Measurements from ENCODE around the gene CDK11B. TPM values are rescaled to one million over a fixed set of nuclear protein-coding genes. Genes with fewer than 3 reads are reported as not detected.
A peak's percentile ranks its signal among the peaks of the same experiment; 100 is the strongest.

CDK11B gene
- total and polyA plus RNA-seq, 2 donors (not counting 1 experiment from before 2014, with no cell fraction given), result 14.1 to 36.3 TPM

DNA sequence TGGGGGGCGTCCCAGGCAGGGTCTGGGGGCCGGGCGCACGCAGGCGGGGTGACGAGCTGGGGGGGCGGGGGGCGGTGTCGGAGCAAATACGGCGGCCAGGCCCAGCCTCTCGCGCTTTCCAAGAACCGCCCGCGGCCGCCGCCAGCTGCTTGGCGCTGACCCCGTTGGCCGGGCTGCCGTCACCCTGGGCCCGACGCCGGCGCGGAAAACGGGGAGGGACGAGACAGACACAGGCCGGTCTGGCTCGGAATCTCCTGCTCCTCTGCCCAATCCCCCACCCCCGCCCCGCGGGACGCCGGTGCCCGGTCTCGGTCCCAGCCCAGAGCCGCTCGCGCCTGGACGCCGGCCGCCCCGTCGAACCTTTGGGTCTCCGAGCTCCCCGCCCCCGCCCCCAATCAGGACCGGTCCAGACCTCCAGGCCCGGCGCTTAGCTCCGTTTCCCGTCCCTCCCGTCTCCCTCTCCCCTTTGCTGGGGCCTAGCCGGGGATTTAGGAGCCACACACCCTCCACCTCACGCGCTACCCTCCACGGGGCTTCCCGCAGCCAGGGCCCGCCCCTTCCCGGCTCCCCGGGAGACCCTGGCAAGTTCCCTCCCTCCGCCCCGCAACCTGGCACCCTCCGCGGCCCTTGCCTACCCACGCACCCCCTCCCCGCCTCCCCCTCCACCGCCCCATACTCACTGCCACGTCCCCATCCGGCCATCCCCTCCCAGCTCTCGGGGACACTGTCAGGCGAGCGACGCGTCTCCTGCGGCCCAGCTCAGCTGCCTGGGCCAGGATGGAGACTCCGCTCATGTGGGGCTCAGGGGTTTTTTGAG is 27.6 kb downstream of the CDK11B start:
- peak overlapping the region in 2 of 5 experiments; percentile 35 to 43 for H3K4me3 ChIP-seq (ENCODE audit: control extremely low read depth in 1 of 5, extremely low read depth in 1 of 5, insufficient read depth in 1 of 5, low read depth in 2 of 5, low read length in 4 of 5)
- intact Hi-C loops (cut with micrococcal nuclease), result loop anchor here (2.0 kb wide), 1 partner anchor 16 kb away; the partner anchor contains the start of gene MIB2

More for the DNA sequence above, 27.6 kb downstream of the CDK11B start:
- peak overlapping the region; percentile 51 for H3K9ac ChIP-seq (ENCODE audit: low read length)
- peaks cover 4% of the 10 kb centered on the region for H3K4me1 Mint-ChIP-seq
- peak overlapping the region; percentile 92 for H3K4me2 ChIP-seq (replicated peaks; ENCODE audit: low read depth, low read length, poor library complexity, severe bottlenecking)
- H3K27ac Mint-ChIP-seq, result peak overlapping the region; percentile 61
- ATAC-seq (ENCODE audit: low read depth) (no peak), DNase-seq (peak; percentile 49)
- H3K4me1 ChIP-seq (ENCODE audit: control insufficient read depth in 2 of 2, insufficient read depth in 2 of 2, low read length in 2 of 2), result peaks cover 15 to 21% of the 10 kb centered on the region in 2 donors
- H3K9me3 Mint-ChIP-seq (ENCODE audit: insufficient read depth), result no peaks in the 10 kb centered on the region
- ChIA-PET CTCF (interaction anchor here (0.6 to 2.2 kb wide), 2 partner anchors 16 to 52 kb away, joined by 3 to 13 read pairs; partner anchors contain the start of gene MIB2), POLR2A (interaction anchor here (0.7 to 2.5 kb wide), 6 partner anchors 14 to 276 kb away, joined by 3 to 19 read pairs (median 4); partner anchors contain the start of gene MIB2)
- peak overlapping the region; percentile 67 for H3K4me3 Mint-ChIP-seq
- H3K27ac ChIP-seq (ENCODE audit: low read length in 2 of 2), result no peak overlapping the region
- peaks cover 0 to 8% (median 0%) of the 10 kb centered on the region in 3 donors for H3K9me3 ChIP-seq (ENCODE audit: control extremely low read depth in 1 of 3, control insufficient read depth in 2 of 3, insufficient read depth in 1 of 3, low read length in 2 of 3)
- H3K27me3 Mint-ChIP-seq, result peaks cover 3% of the 10 kb centered on the region
- peak overlapping the region; percentile 69 for H2AFZ ChIP-seq (ENCODE audit: insufficient read depth, low read depth, low read length, poor library complexity, severe bottlenecking)
- no peaks in the 10 kb centered on the region for H3K36me3 ChIP-seq (replicated peaks in 1 of 2; ENCODE audit: control extremely low read depth in 1 of 2, control insufficient read depth in 1 of 2, extremely low read depth in 1 of 2, insufficient read depth in 2 of 2, low read length in 1 of 2)
- 20% methylated on average over 66 of the region's 79 CpGs for WGBS (ENCODE audit: insufficient coverage)
- no peaks in the 10 kb centered on the region for H3K79me2 ChIP-seq (ENCODE audit: control insufficient read depth, insufficient read depth, low read length)
- peaks cover 0 to 13% (median 4%) of the 10 kb centered on the region in 4 experiments for H3K27me3 ChIP-seq (replicated peaks in 1 of 4; ENCODE audit: control extremely low read depth in 1 of 4, control insufficient read depth in 3 of 4, insufficient read depth in 4 of 4, low read length in 3 of 4)
- H4K20me1 ChIP-seq (ENCODE audit: control insufficient read depth, insufficient read depth, low read length, poor library complexity, severe bottlenecking), result no peaks in the 10 kb centered on the region
- TF ChIP-seq, protein P1, sequence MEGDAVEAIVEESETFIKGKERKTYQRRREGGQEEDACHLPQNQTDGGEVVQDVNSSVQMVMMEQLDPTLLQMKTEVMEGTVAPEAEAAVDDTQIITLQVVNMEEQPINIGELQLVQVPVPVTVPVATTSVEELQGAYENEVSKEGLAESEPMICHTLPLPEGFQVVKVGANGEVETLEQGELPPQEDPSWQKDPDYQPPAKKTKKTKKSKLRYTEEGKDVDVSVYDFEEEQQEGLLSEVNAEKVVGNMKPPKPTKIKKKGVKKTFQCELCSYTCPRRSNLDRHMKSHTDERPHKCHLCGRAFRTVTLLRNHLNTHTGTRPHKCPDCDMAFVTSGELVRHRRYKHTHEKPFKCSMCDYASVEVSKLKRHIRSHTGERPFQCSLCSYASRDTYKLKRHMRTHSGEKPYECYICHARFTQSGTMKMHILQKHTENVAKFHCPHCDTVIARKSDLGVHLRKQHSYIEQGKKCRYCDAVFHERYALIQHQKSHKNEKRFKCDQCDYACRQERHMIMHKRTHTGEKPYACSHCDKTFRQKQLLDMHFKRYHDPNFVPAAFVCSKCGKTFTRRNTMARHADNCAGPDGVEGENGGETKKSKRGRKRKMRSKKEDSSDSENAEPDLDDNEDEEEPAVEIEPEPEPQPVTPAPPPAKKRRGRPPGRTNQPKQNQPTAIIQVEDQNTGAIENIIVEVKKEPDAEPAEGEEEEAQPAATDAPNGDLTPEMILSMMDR (IDR thresholded peaks at IDR 0.05), result no peak
- TF ChIP-seq EZH2 (IDR thresholded peaks at IDR 0.05; ENCODE audit: borderline replicate concordance, insufficient read depth, low read depth, low read length, poor library complexity, severe bottlenecking), result peak; percentile 49

All from B cell (primary cell).